Posterior vena cava (tissue), 2 donors: ENCODE results near the gene KCTD7. TPM values are rescaled to one million over a fixed set of nuclear protein-coding genes. Genes with fewer than 3 reads are reported as not detected.
"Not testable (repeated sequence)": the region's sequence is repeated elsewhere in the genome, so short reads cannot be mapped to it uniquely, and the experiment has no call there.

Source experiments
- DNase-seq: peaks from one replicate; pipeline ENCODE4 v3.0.0-alpha.2; 2020; ENCODE audit warnings: low spot score
- intact Hi-C, 2 donors: fragments of 100-400 bp; cut with DNase I; formaldehyde crosslinking; loops; one replicate each; pipeline versions ENCODE4 v1.14.1 to v1.14.2; 2022 to 2023
- total RNA-seq, 2 donors: library from RNA; stranded (reverse); fragmentation: NEBNext Ultra II Directional; extraction: Animal tissue kit (Norgen Biotek cat#: 25700); gene quantifications; one replicate each; pipeline ENCODE4 v1.2.1, GENCODE V29; 2021
- donor health status: DM: yes; HTN: yes; CAD: no.
- donor health status: DM: yes; HTN: yes; CAD: no.

KCTD7 gene
- total RNA-seq, 2 donors from 2014 or later: 8.8 to 10.1 TPM

GRCh38 chr7:66606540-66607291 lies 22.0 kb upstream of the KCTD7 start:
- intact Hi-C loops, DNase-seq: not testable (repeated sequence)

- intact Hi-C loops: no loop called here
- no peak for DNase-seq
Observed at GRCh38 chr7:66609176-66609575, 19.5 kb upstream of the KCTD7 start.

- DNase-seq, intact Hi-C loops: not testable (repeated sequence)
Observed at GRCh38 chr7:66614596-66614995, 14.1 kb upstream of the KCTD7 start.

- intact Hi-C loops: no loop called here
- no peak for DNase-seq
Observed at GRCh38 chr7:66615699-66616098, 13.0 kb upstream of the KCTD7 start.

- DNase-seq: no peak
- intact Hi-C loops: no loop called here
Observed at GRCh38 chr7:66617295-66617694, 11.4 kb upstream of the KCTD7 start.

- DNase-seq, intact Hi-C loops: not testable (repeated sequence)
Observed at GRCh38 chr7:66619341-66619948, 9.2 kb upstream of the KCTD7 start.

GRCh38 chr7:66626331-66626934 lies 2.2 kb upstream of the KCTD7 start:
- intact Hi-C loops: loop anchor here in 1 of 2 donors (5.0 kb wide), 1 partner anchor 39 kb away; no protein-coding TSS in a partner anchor
- DNase-seq: no peak

- DNase-seq: no peak
- intact Hi-C loops: loop anchor here in 1 of 2 donors (5.0 kb wide), 1 partner anchor 40 kb away; no protein-coding TSS in a partner anchor
Observed at GRCh38 chr7:66627151-66627681, 1.5 kb upstream of the KCTD7 start.

GRCh38 chr7:66627881-66628360 lies 760 bp upstream of the KCTD7 start:
- intact Hi-C loops: loop anchor here in 1 of 2 donors (5.0 kb wide), 1 partner anchor 41 kb away; no protein-coding TSS in a partner anchor
- DNase-seq: no peak

- no peak for DNase-seq
- intact Hi-C loops: loop anchor here in 1 of 2 donors (5.0 kb wide), 1 partner anchor 42 kb away; no protein-coding TSS in a partner anchor
Observed at GRCh38 chr7:66629222-66630062, 761 bp downstream of the KCTD7 start.

GRCh38 chr7:66630531-66630930 lies 1.9 kb downstream of the KCTD7 start:
- intact Hi-C loops: no loop called here
- no peak for DNase-seq

GRCh38 chr7:66631471-66631870 lies 2.8 kb downstream of the KCTD7 start:
- intact Hi-C loops: no loop called here
- DNase-seq: no peak

- intact Hi-C loops: no loop called here
- DNase-seq: no peak
Observed at GRCh38 chr7:66634816-66635215, 6.1 kb downstream of the KCTD7 start.

GRCh38 chr7:66635322-66635981 lies 6.8 kb downstream of the KCTD7 start:
- intact Hi-C loops, DNase-seq: not testable (repeated sequence)

GRCh38 chr7:66635982-66636546 lies 7.4 kb downstream of the KCTD7 start:
- intact Hi-C loops, DNase-seq: not testable (repeated sequence)

GRCh38 chr7:66638309-66639099 lies 9.8 kb downstream of the KCTD7 start:
- intact Hi-C loops: no loop called here
- no peak for DNase-seq

- intact Hi-C loops: no loop called here
- no peak for DNase-seq
Observed at GRCh38 chr7:66639773-66640172, 11.1 kb downstream of the KCTD7 start.
